ENCODE measurements around the gene TSSK2.
A peak's percentile ranks its signal among the peaks of the same experiment; 100 is the strongest.

TSSK2 gene

GRCh38 chr22:19172213-19173046 lies 41.3 kb downstream of the TSSK2 start:
- no peak for DNase-seq

GRCh38 chr22:19173047-19174035 lies 42.2 kb downstream of the TSSK2 start:
- no peak for DNase-seq

GRCh38 chr22:19174106-19175025 lies 43.3 kb downstream of the TSSK2 start:
- no peak for DNase-seq

DNA sequence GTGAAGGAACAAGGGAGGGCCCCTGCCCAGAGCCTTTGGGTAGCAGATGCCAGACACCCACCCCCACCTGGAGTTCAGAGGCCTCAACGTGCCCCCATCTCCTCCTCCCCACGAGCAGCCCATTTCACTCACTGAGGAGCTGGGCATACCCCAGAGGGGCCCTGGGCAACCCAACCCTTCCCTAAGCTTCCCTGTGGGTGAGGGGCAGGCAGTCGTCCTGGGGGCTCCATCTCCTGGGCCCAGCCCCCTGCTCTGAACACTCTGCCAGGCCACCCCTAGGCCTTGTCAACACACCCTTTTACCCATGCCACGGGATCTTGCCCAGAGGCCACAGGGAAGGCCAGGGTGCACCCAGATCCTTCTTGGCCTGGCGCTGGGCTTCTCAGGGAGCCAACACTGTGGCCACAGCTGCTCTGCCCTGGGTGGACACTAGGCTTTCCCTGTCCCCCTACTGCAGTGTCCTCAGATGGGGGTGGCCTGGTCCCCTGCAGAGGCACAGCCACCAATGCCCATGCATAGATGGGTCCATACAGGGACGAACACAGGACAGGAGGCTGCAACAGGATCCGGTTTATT lies 44.0 kb downstream of the TSSK2 start:
- DNase-seq = no peak

- DNase-seq = no peak
These were observed 44.6 kb downstream of the TSSK2 start for GRCh38 chr22:19175602-19176174.

DNA sequence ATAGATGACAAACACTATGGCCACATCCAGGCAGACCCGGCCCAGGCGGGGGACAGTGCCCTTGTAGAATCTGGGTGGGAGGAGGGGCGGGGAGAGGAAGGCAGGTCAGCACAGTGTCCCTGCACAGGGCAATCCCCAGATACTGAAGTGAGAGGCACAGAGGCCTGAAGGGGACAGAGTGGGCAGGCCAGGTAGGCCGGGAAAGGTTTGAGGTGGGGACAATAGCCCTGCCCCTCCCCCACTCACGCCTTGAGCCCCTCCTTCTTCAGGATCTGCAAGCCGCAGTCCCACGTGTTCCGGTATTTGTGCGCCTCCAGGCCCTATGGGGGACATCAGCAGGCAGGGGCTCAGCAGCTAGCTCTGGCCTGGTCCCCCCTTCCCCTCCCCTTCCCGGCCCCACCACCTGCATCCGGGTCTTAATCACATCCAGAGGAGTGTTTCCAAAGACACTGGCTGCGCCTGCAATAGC lies 45.1 kb downstream of the TSSK2 start:
- DNase-seq = no peak

DNA sequence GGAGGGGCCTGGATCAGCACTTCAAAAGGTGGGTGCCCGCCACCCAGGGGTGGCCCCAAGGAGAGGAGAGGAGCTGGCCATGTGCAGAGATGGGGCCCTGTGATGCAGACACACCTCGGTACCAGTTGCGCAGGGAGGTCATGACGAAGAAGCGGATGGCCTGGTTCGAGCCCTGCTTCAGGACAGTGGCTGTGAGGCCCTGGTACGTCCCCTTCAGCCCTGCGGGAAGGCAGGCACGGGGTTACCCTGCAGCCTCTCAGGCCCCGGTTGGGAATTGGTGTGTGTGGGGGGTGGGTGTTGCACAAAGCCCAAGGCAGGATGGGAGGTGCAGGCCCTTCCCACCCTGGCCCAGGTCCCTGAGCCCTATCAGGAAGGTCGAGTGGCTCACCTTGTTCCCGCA lies 45.6 kb downstream of the TSSK2 start:
- no peak for DNase-seq

DNA sequence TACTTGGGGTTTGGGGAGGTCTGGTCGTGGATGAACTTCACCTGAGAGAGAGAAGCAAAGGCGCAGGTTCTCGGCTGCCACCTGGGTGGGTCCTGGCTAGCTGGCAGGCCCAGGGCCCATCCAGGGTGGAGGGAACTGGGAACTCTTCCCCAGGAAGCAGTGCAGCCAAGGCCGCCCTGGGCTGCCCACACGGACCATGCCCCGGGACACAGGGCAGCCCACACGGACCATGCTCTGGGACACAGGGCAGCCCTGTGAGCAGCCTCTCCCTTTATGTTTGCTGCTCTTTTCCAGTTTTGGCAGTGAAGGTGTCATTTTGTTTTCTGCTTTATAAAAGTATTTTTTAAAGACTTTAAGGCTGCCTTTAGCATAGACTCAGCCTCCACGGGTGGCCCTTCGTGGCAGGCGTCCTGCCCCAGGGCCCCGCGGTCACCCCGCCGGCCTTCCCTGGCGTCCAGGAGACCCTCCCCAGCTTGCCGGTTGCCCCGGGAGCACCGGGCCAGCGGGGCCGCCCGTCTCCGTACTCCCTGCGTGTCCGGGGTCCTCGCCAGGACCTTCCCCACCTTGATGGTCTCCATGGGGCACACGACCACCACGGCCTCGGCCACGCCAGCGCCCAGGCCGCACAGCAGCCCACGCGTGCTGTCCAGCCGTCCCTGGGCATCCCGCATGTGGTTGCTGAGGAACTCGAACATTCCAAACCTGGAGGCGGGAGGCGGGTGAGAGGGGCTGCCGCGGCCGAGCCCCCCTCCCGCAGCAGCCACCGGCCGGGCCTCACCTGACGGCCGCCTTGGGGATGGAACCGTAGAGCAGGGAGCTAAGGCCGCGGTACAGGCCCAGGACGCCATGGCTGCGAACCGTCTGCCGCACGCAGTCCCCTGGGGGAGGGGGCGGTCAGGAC lies 46.3 kb downstream of the TSSK2 start:
- no peak for DNase-seq

GRCh38 chr22:19178065-19178656 lies 47.1 kb downstream of the TSSK2 start:
- DNase-seq = no peak

DNA sequence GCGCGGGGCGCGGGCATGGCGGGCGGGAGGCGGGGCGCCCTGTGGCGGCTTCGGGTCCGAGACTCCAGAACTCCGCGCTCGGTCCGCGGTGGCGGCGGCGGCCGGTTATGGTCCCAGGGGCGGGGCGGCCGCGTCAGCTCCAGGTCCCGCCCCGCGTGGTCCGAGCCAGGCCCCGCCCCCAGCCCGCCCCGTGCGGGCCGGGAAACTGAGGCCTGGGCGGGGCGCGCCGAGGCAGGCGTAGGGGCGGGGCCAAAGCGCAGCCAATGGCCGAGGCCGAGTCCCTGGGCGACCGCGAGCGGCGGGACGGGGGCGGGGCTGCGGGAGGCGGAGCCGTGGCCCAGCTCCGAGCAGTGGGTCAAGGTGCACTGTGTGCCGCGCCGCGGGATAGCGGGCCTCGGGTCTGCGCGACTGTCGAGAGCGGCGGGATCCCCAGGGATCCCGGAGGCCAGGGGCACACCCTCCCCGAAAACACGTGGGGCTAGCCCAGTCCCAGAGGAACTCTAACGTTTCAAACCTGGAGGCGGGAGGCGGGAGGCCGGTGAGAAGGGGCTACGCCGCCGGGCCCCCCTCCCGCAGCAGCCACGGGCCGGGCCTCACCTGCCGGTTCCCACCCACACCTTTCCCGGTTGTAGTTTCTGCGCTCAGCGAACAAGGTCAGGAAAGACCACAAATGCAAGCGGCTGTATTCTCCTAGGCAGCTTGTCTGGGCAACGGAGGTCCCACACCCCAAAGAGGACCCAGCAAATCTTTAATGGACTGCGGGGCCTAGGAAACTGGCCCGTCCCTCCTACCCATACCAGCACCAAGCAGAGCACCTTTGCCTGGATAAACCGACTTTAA lies 47.8 kb downstream of the TSSK2 start, which contains the start of gene SLC25A1:
Gene SLC25A1, minus strand, starts transcription at position 80 of the 840 bp plus-strand sequence. Its CDS starts 63 bp downstream, at position 17.
- peak; percentile 42 for DNase-seq

- DNase-seq = peak; percentile 48
These were observed 48.5 kb downstream of the TSSK2 start for GRCh38 chr22:19179497-19180048.

- DNase-seq = no peak
These were observed 49.1 kb downstream of the TSSK2 start for GRCh38 chr22:19180234-19180633.

DNA sequence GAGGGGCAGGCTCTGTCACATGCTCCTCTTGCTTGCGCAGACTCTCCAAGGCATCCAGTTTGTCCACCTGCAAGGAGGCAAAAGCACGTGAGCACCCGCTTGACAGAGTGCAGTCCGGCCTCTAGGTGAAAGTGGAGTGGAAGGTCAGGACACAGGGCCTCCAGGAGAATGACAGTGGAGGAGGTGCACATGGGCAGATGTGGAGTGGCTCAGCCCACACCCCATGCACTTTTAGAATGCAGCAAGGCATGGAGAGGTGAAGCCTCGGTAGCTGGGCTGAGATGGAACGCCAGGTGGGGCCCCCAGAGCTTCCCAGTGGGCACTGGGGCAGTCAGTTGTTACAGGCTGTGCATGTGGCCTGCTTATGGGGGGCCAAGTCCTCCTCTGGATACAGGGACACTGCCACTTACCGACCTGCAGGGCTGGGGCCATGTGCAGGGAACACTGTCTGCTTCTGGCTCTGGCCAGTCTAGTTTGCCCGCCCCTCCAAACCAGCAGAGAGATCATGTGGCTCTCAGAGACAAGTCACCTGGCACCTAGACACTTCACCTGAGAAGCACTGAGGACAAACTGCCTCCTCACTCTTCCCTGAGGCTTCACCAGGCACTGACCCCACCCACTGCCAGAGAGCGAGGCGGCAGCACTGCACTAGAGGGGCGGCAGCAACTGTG lies 49.8 kb downstream of the TSSK2 start:
- DNase-seq = no peak

GRCh38 chr22:19181786-19182471 lies 50.8 kb downstream of the TSSK2 start:
- DNase-seq = no peak

Measured in SHP77 treated with DMSO at 0.1 percent for 48 hours (cell line).